Measurements from ENCODE around the gene NFRKB. TPM values are rescaled to one million over a fixed set of nuclear protein-coding genes. Genes with fewer than 3 reads are reported as not detected.

The NFRKB gene
- total and polyA plus RNA-seq, 2 donors (not counting 3 experiments of a cell fraction or from before 2014, with no cell fraction given): 21.7 to 30.6 TPM

DNA sequence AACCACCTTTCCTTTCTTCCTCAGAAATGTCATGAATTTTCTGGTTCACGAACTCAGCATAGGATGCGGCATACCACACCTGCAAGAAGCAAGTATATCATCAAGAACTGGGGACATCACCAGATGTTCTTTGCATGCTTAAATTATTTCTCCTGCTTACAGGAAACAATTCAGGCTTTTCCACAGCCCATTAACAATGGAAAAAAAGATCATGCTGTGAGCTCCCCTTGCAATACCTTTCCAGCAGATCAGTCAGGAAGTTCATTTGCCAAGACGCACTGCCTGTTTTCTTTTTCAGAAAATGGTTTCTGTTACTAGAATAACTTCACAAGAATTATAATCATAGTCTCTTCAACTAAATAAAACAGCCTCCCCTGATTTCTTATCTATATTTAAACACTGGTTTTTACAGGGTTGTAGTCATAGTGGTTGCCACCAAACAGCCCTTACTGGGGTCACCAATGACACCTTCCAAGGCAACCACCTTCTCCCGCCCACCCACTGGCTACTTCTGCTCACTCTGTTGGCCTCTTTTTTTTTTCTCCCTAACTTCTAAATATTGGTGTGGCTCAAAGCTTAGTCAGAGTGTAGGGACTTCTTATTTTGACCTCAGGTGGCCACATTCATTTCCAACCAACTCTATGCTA is 42.3 kb upstream of the NFRKB start:
- ChIA-PET CTCF (interaction anchor here (1.4 kb wide), 1 partner anchor 195 kb away, joined by 5 read pairs; no protein-coding TSS in a partner anchor), POLR2A (no interaction called here)
- no peak for DNase-seq (ENCODE audit: low read depth, low spot score)
- H3K4me2 ChIP-seq (ENCODE audit: insufficient read depth, low read length): no peak overlapping the region
- H3K27ac ChIP-seq (ENCODE audit: insufficient read depth, low read depth, low read length): no peak overlapping the region
- H3K79me2 ChIP-seq (ENCODE audit: control insufficient read depth, insufficient read depth, low read length): no peaks in the 10 kb centered on the region
- dilution Hi-C loops (cut with MboI; ENCODE audit: extremely low pct_ligation_motif_present, low sequenced_read_pairs): no loop called here
- H3K9me3 ChIP-seq (replicated peaks; ENCODE audit: control insufficient read depth, insufficient read depth, low read length): no peaks in the 10 kb centered on the region
- H3K36me3 ChIP-seq (ENCODE audit: control insufficient read depth in 2 of 2, extremely low read depth in 1 of 2, insufficient read depth in 2 of 2, low read length in 2 of 2): peaks cover 4 to 5% of the 10 kb centered on the region in 2 experiments
- H3K9ac ChIP-seq (replicated peaks; ENCODE audit: extremely low read depth, insufficient read depth, low read length): no peak overlapping the region
- BruUV-seq (replicated peaks): no TSS peak
- H3K4me1 ChIP-seq (ENCODE audit: control insufficient read depth, extremely low read depth, insufficient read depth, low read length): no peaks in the 10 kb centered on the region
- H3K27me3 ChIP-seq (ENCODE audit: control insufficient read depth in 2 of 2, insufficient read depth in 2 of 2, low read length in 2 of 2): no peaks in the 10 kb centered on the region
- TF ChIP-seq EZH2 (IDR thresholded peaks at IDR 0.05; ENCODE audit: borderline replicate concordance, low read depth, low read length, severe bottlenecking) (no peak), MYC (IDR thresholded peaks at IDR 0.05; ENCODE audit: low read depth, low read length) (no peak), FOS (IDR thresholded peaks at IDR 0.05; ENCODE audit: borderline replicate concordance, insufficient read depth, low read length) (no peak), POLR2A (IDR thresholded peaks at IDR 0.05; ENCODE audit: low read depth, low read length) (no peak), MAX (IDR thresholded peaks at IDR 0.05; ENCODE audit: insufficient read depth, insufficient read length) (no peak), JUN (IDR thresholded peaks at IDR 0.05; ENCODE audit: borderline replicate concordance, insufficient read depth, insufficient read length, low read depth) (no peak), CTCF (IDR thresholded peaks at IDR 0.05; ENCODE audit: extremely low read depth in 1 of 2, insufficient read depth in 1 of 2, low read depth in 1 of 2, low read length in 2 of 2) (no peak), GATA2 (IDR thresholded peaks at IDR 0.05; ENCODE audit: insufficient read depth, insufficient read length, low read depth, low read length) (no peak), POLR2AphosphoS5 (IDR thresholded peaks at IDR 0.05; ENCODE audit: insufficient read depth, low read depth, low read length) (no peak)
- no peak overlapping the region for H3K4me3 ChIP-seq (replicated peaks in 1 of 3; ENCODE audit: insufficient read depth in 1 of 3, low read depth in 1 of 3, low read length in 3 of 3)
- H3K9me1 ChIP-seq (replicated peaks; ENCODE audit: control insufficient read depth, extremely low read depth, insufficient read depth, low read length): no peaks in the 10 kb centered on the region
- intact Hi-C loops (cut with micrococcal nuclease): no loop called here
- peak; percentile 40 for FAIRE-seq
- no peaks in the 10 kb centered on the region for H4K20me1 ChIP-seq (replicated peaks; ENCODE audit: control insufficient read depth, extremely low read depth, insufficient read depth, low read length)
- no peak overlapping the region for H2AFZ ChIP-seq (ENCODE audit: low read depth, low read length)
